ENCODE measurements around the gene DNM1. TPM values are rescaled to one million over a fixed set of nuclear protein-coding genes. Genes with fewer than 3 reads are reported as not detected.
"Not testable (repeated sequence)": the region's sequence is repeated elsewhere in the genome, so short reads cannot be mapped to it uniquely, and the experiment has no call there.

The DNM1 gene
- total RNA-seq, 1 experiment from 2014 or later: 87.7 TPM

GRCh38 chr9:128224877-128225276 lies 21.7 kb downstream of the DNM1 start:
- no peak for DNase-seq (ENCODE audit: low spot score)

- no peak for DNase-seq (ENCODE audit: low spot score)
Observed at GRCh38 chr9:128225770-128226411, 22.7 kb downstream of the DNM1 start.

GRCh38 chr9:128226412-128226801 lies 23.2 kb downstream of the DNM1 start:
- no peak for DNase-seq (ENCODE audit: low spot score)

- not testable (repeated sequence) for DNase-seq (ENCODE audit: low spot score)
Observed at GRCh38 chr9:128230897-128231296, 27.7 kb downstream of the DNM1 start.

- no peak for DNase-seq (ENCODE audit: low spot score)
Observed at GRCh38 chr9:128231638-128232527, 28.7 kb downstream of the DNM1 start.

- DNase-seq (ENCODE audit: low spot score): no peak
Observed at GRCh38 chr9:128232528-128233428, 29.6 kb downstream of the DNM1 start.

GRCh38 chr9:128233817-128234406 lies 30.7 kb downstream of the DNM1 start:
- no peak for DNase-seq (ENCODE audit: low spot score)

- no peak for DNase-seq (ENCODE audit: low spot score)
Observed at GRCh38 chr9:128242124-128242523, 38.9 kb downstream of the DNM1 start.

- DNase-seq (ENCODE audit: low spot score): no peak
Observed at GRCh38 chr9:128242828-128243214, 39.6 kb downstream of the DNM1 start.

- DNase-seq (ENCODE audit: low spot score): no peak
Observed at GRCh38 chr9:128243215-128244018, 40.2 kb downstream of the DNM1 start.

- no peak for DNase-seq (ENCODE audit: low spot score)
Observed at GRCh38 chr9:128244091-128244836, 41.1 kb downstream of the DNM1 start.

GRCh38 chr9:128244837-128245231 lies 41.7 kb downstream of the DNM1 start:
- DNase-seq (ENCODE audit: low spot score): no peak

- DNase-seq (ENCODE audit: low spot score): no peak
Observed at GRCh38 chr9:128245421-128246151, 42.4 kb downstream of the DNM1 start.

GRCh38 chr9:128246471-128246870 lies 43.3 kb downstream of the DNM1 start:
- DNase-seq (ENCODE audit: low spot score): no peak

GRCh38 chr9:128247226-128247803 lies 44.1 kb downstream of the DNM1 start:
- DNase-seq (ENCODE audit: low spot score): no peak

- no peak for DNase-seq (ENCODE audit: low spot score)
Observed at GRCh38 chr9:128249558-128249907, 46.4 kb downstream of the DNM1 start.

GRCh38 chr9:128249908-128250838 lies 47.0 kb downstream of the DNM1 start:
- peak; percentile 72 for DNase-seq (ENCODE audit: low spot score)
